Activated T-helper 1 cell treated with anti-CD3 and anti-CD28 coated beads, Interleukin-12 subunit alpha, Interleukin-12 subunit beta, Interleukin-2, Interleukin-4 antibody, amounts not matched to agents 30 ng/mL and 10 ng/mL and 1 ng/mL, durations not matched to agents 14 hours and 24 hours and 36 hours (primary cell): ENCODE results near the gene CDKN2B-AS1. TPM values are rescaled to one million over a fixed set of nuclear protein-coding genes. Genes with fewer than 3 reads are reported as not detected.

Experiments
- DNase-seq: peaks from one replicate; pipeline ENCODE4 v3.0.0; 2021; ENCODE audit warnings: low spot score
- H3K27ac Mint-ChIP-seq: one replicate; pipeline ENCODE4 v1.8.0; 2021; ENCODE audit warnings: mild to moderate bottlenecking, mixed read lengths
- H3K27me3 Mint-ChIP-seq: one replicate; pipeline ENCODE4 v1.8.0; 2022; ENCODE audit warnings: mild to moderate bottlenecking, moderate library complexity, mixed read lengths; ENCODE audit not compliant: insufficient read depth
- H3K36me3 Mint-ChIP-seq: one replicate; pipeline ENCODE4 v1.8.0; 2021; ENCODE audit warnings: low read depth, mixed read lengths
- H3K4me1 Mint-ChIP-seq: one replicate; pipeline ENCODE4 v1.8.0; 2021; ENCODE audit warnings: low read depth, mixed read lengths
- H3K4me3 Mint-ChIP-seq: one replicate; pipeline ENCODE4 v1.8.0; 2021; ENCODE audit warnings: mild to moderate bottlenecking, moderate library complexity, mixed read lengths
- H3K9me3 Mint-ChIP-seq: one replicate; pipeline ENCODE4 v1.8.0; 2021; ENCODE audit warnings: mixed read lengths
- intact Hi-C: fragments of 100-400 bp; cut with micrococcal nuclease; formaldehyde crosslinking; loops from one replicate; pipeline ENCODE4 v1.15.1; 2024
- total RNA-seq: library from RNA; stranded (reverse); gene quantifications from 2 replicates; pipeline ENCODE4 v1.2.3, GENCODE V29; 2022

The CDKN2B-AS1 gene
- total RNA-seq, 1 donor from 2014 or later: 1.4 TPM

DNA sequence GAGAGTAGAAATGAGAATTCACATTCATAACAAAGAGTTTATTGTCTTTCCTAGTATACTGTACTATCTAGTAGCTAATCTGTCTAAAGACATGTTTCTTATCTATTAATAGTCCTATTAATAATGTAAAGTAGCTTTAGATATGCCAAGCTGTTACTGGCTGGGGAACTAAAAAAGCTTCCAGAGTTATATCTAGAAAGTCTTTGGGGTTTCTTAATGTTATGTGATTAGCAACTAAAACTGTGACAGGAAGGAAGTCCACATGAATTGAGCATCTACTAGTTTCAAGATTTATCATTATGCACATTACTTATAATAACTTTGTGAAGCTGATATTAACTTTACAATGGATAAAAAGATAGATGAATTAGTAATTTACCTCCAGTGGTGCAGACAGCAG is 137.2 kb downstream of the CDKN2B-AS1 start:
- Mint-ChIP-seq H3K27ac (no peak overlapping the region), H3K4me1 (no peaks in the 10 kb centered on the region), H3K4me3 (no peak overlapping the region), H3K36me3 (no peaks in the 10 kb centered on the region), H3K27me3 (peaks cover 47% of the 10 kb centered on the region), H3K9me3 (no peaks in the 10 kb centered on the region)
- DNase-seq: no peak
- intact Hi-C loops: no loop called here

DNA sequence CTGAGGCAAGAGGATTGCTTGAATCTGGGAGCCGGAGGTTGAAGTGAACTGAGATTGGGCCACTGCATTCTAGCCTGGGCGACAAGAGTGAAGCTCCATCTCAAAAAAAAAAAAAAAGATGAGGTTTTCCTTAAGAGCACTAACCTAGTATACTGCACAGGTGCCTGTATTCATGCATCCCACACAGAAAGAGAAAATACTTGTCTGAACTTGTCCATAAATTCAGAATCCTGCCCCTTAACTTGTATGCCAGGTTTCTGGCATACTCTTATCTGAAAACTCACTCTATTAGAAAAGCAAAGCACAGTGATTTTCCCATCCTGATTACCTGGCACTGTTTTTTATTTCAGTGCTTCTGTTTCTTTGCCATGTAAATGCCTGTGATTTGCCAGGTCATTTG is 139.8 kb downstream of the CDKN2B-AS1 start:
- intact Hi-C loops: no loop called here
- no peaks in the 10 kb centered on the region for H3K36me3 Mint-ChIP-seq
- H3K27me3 Mint-ChIP-seq: peaks cover 50% of the 10 kb centered on the region
- no peak for DNase-seq
- no peak overlapping the region for H3K27ac Mint-ChIP-seq
- H3K9me3 Mint-ChIP-seq: no peaks in the 10 kb centered on the region
- H3K4me1 Mint-ChIP-seq: no peaks in the 10 kb centered on the region
- no peak overlapping the region for H3K4me3 Mint-ChIP-seq

DNA sequence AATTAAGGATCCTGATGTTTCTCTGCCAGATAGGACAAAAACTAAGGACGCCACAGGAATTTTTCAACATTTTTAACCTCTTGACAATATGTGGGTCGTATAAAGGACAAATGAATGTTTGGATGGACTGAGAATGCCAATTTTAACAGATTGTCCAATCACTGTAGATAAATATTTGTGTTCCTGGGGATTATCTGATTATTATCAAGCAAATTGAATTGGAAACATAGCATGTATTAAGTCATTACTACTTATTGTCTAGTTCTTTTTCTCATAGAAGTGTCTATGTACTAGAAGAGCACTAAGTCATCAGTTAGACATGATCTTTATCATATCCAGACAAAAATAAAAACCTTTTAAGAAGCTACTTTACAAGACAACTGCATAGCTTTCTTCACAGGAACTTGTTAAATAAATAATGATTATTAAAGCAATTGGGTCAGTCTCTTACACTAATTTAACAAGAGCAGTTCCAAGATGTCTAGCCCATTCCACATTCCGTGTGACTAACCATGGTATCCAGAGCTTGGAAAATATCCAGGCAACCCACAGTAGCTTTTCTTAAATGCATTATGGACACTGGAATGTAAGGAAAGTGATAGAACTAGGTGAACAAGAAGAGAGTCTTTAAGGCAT is 142.0 kb downstream of the CDKN2B-AS1 start:
- no peak for DNase-seq
- Mint-ChIP-seq H3K36me3 (no peaks in the 10 kb centered on the region), H3K9me3 (no peaks in the 10 kb centered on the region), H3K4me1 (no peaks in the 10 kb centered on the region), H3K27ac (no peak overlapping the region), H3K4me3 (no peak overlapping the region), H3K27me3 (peaks cover 54% of the 10 kb centered on the region)
- intact Hi-C loops: no loop called here

DNA sequence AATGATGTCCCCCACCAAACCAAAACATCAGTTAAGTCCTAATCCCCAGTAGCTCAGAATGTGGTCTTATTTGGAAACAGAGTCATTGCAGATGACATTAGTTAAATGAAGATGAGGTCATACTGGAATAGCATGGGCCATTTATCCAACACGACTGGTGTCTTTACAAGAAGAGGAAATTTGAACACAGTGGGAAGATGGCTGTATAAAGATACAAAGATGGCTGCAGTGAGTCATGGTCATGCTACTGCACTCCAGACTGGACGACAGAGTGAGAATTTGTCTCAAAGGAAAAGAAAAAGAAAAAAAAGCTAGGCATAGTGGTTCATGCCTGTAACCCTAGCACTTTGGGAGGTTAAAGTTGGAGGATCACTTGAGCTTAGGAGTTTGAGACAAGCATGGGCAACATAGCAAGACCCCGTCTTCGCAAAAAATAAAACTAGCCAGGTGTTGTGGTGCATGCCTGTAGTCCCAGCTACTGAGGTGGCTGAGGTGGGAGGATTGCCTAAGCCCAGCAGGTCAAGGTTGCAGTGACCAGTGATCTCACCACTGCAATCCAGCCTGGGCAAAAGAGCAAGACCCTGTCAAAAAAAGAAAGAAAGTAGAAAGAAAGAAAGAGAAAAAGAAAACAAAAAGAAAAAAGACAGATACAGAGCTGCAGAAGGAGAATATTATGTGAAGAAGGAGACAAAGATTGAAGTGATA is 144.5 kb downstream of the CDKN2B-AS1 start:
- H3K27ac Mint-ChIP-seq: no peak overlapping the region
- H3K4me3 Mint-ChIP-seq: no peak overlapping the region
- intact Hi-C loops: no loop called here
- H3K27me3 Mint-ChIP-seq: peaks cover 57% of the 10 kb centered on the region
- H3K4me1 Mint-ChIP-seq: no peaks in the 10 kb centered on the region
- H3K9me3 Mint-ChIP-seq: no peaks in the 10 kb centered on the region
- H3K36me3 Mint-ChIP-seq: no peaks in the 10 kb centered on the region
- DNase-seq: no peak

DNA sequence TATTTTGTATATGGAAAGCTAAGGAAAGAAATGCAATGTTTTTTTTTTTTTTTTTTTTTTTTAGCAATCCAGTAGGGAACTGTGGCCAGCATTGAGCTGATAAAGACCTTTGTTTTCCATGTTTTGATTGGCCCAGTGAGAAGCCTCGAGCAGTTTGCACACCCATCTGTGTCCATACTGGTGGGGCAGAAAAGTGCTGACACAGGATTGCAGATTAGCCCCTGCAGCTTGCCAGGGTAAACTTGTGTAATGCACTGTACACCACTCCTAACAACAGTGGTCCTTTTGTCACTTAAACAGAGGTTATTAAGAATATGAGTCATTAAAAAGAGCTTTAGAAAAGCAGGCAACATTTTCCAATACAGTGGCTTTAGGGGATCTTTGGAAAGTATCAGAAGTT is 147.3 kb downstream of the CDKN2B-AS1 start:
- Mint-ChIP-seq H3K27ac (no peak overlapping the region), H3K27me3 (peaks cover 46% of the 10 kb centered on the region), H3K4me3 (no peak overlapping the region), H3K9me3 (no peaks in the 10 kb centered on the region), H3K36me3 (no peaks in the 10 kb centered on the region), H3K4me1 (peaks cover 4% of the 10 kb centered on the region)
- no peak for DNase-seq
- intact Hi-C loops: loop anchor here (2.0 kb wide), 1 partner anchor 17 kb away; no protein-coding TSS in a partner anchor

DNA sequence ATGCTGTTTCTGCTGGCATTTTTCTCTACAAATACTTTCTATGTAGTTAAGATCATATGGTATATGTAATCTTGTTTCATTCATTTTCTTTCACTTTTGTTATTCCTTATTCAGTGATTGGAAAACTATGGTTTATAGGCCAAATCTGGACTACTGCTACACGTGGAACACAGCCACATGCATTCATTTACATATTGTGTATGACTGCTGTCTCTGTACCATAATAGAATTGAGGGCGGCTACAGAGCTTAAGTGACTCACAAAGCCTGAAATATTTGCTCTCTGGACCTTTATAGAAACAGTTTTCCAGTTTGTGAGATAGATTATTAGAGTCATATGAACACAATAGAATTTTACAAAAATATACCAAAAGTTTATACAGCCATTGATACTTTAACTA is 148.1 kb downstream of the CDKN2B-AS1 start:
- intact Hi-C loops: loop anchor here (2.0 kb wide), 1 partner anchor 18 kb away; no protein-coding TSS in a partner anchor
- Mint-ChIP-seq H3K4me3 (no peak overlapping the region), H3K36me3 (no peaks in the 10 kb centered on the region), H3K27ac (no peak overlapping the region), H3K27me3 (peaks cover 41% of the 10 kb centered on the region), H3K4me1 (peaks cover 12% of the 10 kb centered on the region), H3K9me3 (no peaks in the 10 kb centered on the region)
- DNase-seq: no peak

DNA sequence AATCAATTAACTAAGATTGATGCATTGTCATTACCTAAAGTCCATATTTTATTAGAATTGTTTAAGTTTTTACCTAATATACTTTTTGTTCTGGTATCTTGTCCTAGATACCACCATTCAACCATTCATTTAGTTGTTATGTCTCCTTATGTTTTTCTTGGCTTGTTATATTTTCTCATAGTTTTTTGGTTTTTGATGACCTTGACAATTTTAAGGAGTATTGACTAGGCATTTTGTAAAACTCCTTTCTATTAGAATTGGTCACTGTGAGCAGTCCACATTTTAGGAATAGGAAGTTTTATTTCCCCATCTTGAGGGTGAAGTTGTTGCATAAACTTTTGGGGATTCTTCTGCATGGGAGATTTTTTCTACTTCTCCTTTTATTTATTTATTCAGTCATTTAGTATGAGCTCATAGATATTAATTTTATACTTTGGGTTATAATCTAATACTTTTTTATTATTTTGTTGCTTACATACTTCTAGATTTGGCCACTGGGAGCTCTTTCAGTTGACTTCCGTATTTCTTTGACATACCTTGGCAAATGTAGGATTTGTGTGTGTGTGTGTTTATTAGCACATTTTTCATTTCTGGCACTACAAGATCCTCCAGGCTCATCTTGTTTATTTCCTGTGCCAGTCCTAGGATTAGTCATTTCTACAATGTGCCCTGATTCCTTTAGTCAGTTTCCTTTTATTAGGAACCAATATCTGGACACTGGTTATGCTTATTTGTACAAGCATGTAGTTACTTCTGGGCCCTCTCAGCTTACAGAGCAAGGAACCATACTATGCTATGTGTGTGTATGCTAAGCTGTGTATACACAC is 149.4 kb downstream of the CDKN2B-AS1 start:
- Mint-ChIP-seq H3K4me1 (peaks cover 26% of the 10 kb centered on the region), H3K36me3 (no peaks in the 10 kb centered on the region), H3K4me3 (no peak overlapping the region), H3K27ac (no peak overlapping the region), H3K27me3 (peaks cover 36% of the 10 kb centered on the region), H3K9me3 (no peaks in the 10 kb centered on the region)
- DNase-seq: no peak
- intact Hi-C loops: loop anchor here (2.0 kb wide), 1 partner anchor 19 kb away; no protein-coding TSS in a partner anchor

DNA sequence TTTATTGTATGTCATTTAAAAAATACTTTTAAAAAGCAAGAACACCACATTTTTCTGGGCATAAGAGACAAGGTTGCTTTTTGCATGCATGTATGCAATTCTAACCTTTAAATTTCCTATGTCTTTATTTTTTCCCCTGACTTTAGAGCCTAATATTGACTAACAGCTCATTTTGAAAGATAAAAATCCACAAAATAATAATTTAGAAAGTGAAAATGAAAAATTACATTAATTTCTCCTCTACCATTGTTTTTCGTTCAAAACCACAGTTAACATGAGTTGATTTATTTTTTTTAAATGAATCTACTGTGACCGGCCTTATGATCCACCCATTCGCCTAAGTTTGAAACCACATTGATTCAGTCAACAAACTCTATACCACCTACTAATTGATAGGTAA is 152.0 kb downstream of the CDKN2B-AS1 start:
- Mint-ChIP-seq H3K4me3 (no peak overlapping the region), H3K36me3 (no peaks in the 10 kb centered on the region), H3K9me3 (no peaks in the 10 kb centered on the region), H3K4me1 (peaks cover 32% of the 10 kb centered on the region), H3K27me3 (peaks cover 29% of the 10 kb centered on the region), H3K27ac (no peak overlapping the region)
- intact Hi-C loops: no loop called here
- DNase-seq: no peak

DNA sequence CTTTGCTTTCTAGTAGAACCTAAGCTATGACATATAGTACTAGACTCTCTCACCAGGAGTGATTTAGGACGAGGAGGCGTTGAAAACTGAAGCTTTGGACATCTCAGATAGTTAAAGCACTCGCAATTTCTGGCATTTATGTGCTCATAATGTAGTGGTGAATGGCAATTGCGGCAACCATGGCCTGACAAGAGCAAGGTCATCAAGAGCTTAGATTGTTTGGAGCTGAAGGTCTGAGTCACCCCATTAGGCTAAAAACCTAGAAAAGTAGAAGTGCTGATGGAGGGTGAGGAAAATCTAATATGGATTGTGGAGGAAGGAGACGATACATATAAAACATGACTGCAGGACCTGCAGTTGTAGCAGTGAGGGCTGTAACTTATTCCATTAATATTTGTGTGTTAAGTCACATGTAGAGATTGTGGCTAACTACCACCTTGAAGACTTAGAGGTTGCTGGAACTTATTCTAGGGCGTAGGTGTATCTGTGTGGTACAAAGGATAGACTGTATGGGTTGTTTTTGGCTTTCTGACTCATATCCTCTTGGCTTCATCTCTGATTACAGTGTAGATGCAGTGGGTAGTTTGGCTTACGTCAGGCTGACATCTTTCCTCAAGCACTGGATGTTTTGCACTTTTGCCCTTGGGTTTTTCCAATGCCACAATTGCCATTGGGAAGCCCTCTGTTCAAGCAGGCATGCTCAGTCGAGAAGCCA is 153.4 kb downstream of the CDKN2B-AS1 start:
- intact Hi-C loops: loop anchor here (1.0 to 2.0 kb wide), 7 partner anchors 19 to 96 kb away; no protein-coding TSS in a partner anchor
- no peaks in the 10 kb centered on the region for H3K9me3 Mint-ChIP-seq
- peak; percentile 15 for DNase-seq
- H3K27ac Mint-ChIP-seq: peak overlapping the region; percentile 75
- peaks cover 32% of the 10 kb centered on the region for H3K4me1 Mint-ChIP-seq
- peaks cover 22% of the 10 kb centered on the region for H3K27me3 Mint-ChIP-seq
- no peaks in the 10 kb centered on the region for H3K36me3 Mint-ChIP-seq
- H3K4me3 Mint-ChIP-seq: no peak overlapping the region

DNA sequence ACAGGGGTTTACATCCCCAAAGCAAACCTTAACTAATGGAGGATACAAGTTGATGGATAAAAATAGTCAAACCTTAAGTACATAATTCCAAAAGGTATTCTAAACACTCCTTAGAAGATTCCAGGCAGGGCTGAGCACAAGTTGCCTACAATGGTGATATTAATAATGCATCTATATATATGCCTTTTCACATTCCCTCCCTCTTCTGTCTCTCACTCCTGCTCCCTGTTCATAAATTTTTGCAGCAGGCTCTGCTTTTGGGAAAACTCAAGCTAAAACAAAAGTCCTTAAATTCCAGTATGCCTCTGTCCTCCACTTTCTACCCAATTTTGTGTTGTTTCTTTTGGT is 153.9 kb downstream of the CDKN2B-AS1 start:
- Mint-ChIP-seq H3K9me3 (no peaks in the 10 kb centered on the region), H3K27me3 (peaks cover 24% of the 10 kb centered on the region), H3K4me3 (no peak overlapping the region), H3K4me1 (peaks cover 32% of the 10 kb centered on the region), H3K36me3 (no peaks in the 10 kb centered on the region), H3K27ac (peak overlapping the region; percentile 75)
- DNase-seq: no peak
- intact Hi-C loops: loop anchor here (1.0 to 2.0 kb wide), 7 partner anchors 18 to 96 kb away; no protein-coding TSS in a partner anchor

DNA sequence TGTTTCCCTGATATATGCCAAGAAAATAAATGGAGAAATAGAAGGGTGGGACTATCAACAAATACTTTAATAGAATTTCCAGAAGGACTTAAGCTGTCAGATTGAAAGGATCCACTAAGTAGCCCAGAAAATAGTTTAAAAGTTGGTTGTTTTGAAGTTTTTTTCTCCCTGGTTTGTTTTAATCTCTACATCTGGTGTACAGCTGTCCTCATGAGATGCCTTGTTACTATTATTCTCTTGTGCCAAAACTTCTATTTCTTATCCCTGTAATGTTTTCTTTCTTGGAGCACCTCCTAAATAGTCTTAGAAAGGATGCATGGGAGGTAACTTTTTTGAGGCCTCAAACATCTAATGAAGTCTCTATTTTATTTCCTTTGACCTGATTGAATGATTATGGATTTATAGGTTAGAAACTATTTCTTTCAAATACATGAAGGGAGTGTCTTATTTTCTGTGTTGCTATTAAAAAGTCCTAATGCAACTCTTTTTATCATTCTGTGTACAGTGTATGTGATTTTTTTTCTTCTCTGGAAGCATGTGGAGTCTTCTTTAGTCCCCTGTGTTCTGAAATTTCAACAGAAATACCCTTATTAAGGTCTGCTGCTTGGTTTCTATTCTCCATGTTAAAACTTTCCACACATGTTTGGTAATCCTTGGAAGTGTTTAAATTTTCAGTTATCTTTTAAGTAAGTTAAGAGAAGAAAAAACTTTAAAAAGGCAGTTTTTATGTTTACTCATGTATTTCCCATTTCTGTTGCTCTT is 154.5 kb downstream of the CDKN2B-AS1 start:
- Mint-ChIP-seq H3K4me1 (peaks cover 32% of the 10 kb centered on the region), H3K4me3 (no peak overlapping the region), H3K27me3 (peaks cover 20% of the 10 kb centered on the region), H3K27ac (no peak overlapping the region), H3K36me3 (no peaks in the 10 kb centered on the region), H3K9me3 (no peaks in the 10 kb centered on the region)
- intact Hi-C loops: loop anchor here (1.0 to 2.0 kb wide), 7 partner anchors 18 to 97 kb away; no protein-coding TSS in a partner anchor
- no peak for DNase-seq

DNA sequence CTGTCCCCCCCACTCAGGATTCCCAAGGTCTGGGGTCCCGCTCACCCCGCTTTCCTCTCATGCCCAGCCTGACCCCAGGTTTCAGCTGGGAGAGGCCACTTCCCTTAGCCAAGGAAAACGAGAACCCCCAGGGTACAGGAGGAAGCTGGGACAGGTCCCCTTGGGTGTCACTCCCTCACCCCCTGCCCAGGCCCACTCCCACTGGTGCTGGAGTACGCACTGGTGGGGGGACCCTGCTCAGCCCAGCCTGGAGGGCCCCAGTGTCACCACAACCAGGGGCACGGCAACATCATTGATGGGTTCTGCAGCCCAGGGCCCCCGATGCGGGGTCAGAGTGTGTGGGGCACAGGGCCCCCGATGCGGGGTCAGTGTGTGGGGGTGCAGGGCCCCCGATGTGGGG is 159.5 kb downstream of the CDKN2B-AS1 start:
- DNase-seq: no peak
- no peaks in the 10 kb centered on the region for H3K36me3 Mint-ChIP-seq
- H3K4me1 Mint-ChIP-seq: peaks cover 11% of the 10 kb centered on the region
- no peak overlapping the region for H3K27ac Mint-ChIP-seq
- intact Hi-C loops: no loop called here
- H3K27me3 Mint-ChIP-seq: peaks cover 24% of the 10 kb centered on the region
- H3K4me3 Mint-ChIP-seq: no peak overlapping the region
- H3K9me3 Mint-ChIP-seq: no peaks in the 10 kb centered on the region
